PC-3 (cell line): Measurements from ENCODE around the gene PAH. TPM values are rescaled to one million over a fixed set of nuclear protein-coding genes. Genes with fewer than 3 reads are reported as not detected.

Source experiments
- ATAC-seq: fragments of 200-7000 bp; cut with Tn5 transposase; 2 replicates; pipeline ENCODE4 v1.9.1; 2020; ENCODE audit warnings: mild to moderate bottlenecking, moderate library complexity
- BruUV-seq: library from RNA; stranded (reverse); fragments of 400-500 nt; replicated peaks from 2 replicates; lab custom pipeline; 2021; lab: Mats Ljungman, UMichigan
- CTCF ChIA-PET: fragments of 300-600 bp; sonication (Branson Sonifier 250); formaldehyde crosslinking; loops from one replicate; lab custom pipeline; 2022; ENCODE audit warnings: antibody characterized with exemption; lab: Charles Lee
- POLR2A ChIA-PET: fragments of 300-600 bp; sonication (Branson Sonifier 250); formaldehyde crosslinking; loops from one replicate; lab custom pipeline; 2022; ENCODE audit warnings: antibody characterized with exemption; ENCODE audit not compliant: unreplicated experiment; lab: Charles Lee
- DNase-seq: peaks from one replicate; pipeline ENCODE4 v3.0.0-alpha.2; 2015
- H2AFZ ChIP-seq: fragments of 300-600 bp; sonication (generic); 2 replicates; pipeline ENCODE4 v1.6.0; 2016; ENCODE audit warnings: antibody characterized with exemption, low read length
- H3F3A ChIP-seq: fragments of 300-600 bp; sonication (generic); one replicate; pipeline ENCODE4 v1.6.0; 2017; ENCODE audit warnings: antibody characterized with exemption, low read length, control low read depth, mild to moderate bottlenecking; ENCODE audit not compliant: unreplicated experiment
- H3K27ac ChIP-seq: fragments of 300-600 bp; sonication (generic); 2 replicates; pipeline ENCODE4 v1.5.1; 2016; ENCODE audit warnings: mild to moderate bottlenecking, low read length
- H3K27me3 ChIP-seq: fragments of 300-600 bp; sonication (generic); 2 replicates; pipeline ENCODE4 v1.6.1; 2016; ENCODE audit warnings: low read length, mixed read lengths
- H3K36me3 ChIP-seq: fragments of 300-600 bp; sonication (generic); 2 replicates; pipeline ENCODE4 v1.6.1; 2016; ENCODE audit warnings: low read depth, mixed run types, low read length, mixed read lengths
- H3K4me1 ChIP-seq: fragments of 300-600 bp; sonication (generic); 2 replicates; pipeline ENCODE4 v1.5.1; 2016; ENCODE audit warnings: low read length; ENCODE audit not compliant: insufficient read depth
- H3K4me2 ChIP-seq: fragments of 300-600 bp; sonication (generic); 2 replicates; pipeline ENCODE4 v1.6.0; 2016; ENCODE audit warnings: low read length
- H3K4me3 ChIP-seq: fragments of 300-600 bp; sonication (generic); 2 replicates; pipeline ENCODE4 v1.5.1; 2016; ENCODE audit warnings: mild to moderate bottlenecking, low read length, mixed read lengths
- H3K79me2 ChIP-seq: fragments of 300-600 bp; sonication (generic); 2 replicates; pipeline ENCODE4 v1.6.1; 2017; ENCODE audit warnings: low read length, mixed read lengths
- H3K9ac ChIP-seq: fragments of 300-600 bp; sonication (generic); 2 replicates; pipeline ENCODE4 v1.6.0; 2016; ENCODE audit warnings: mild to moderate bottlenecking, low read length
- H3K9me2 ChIP-seq: fragments of 300-600 bp; sonication (generic); replicated peaks from 2 replicates; pipeline ENCODE4 v1.6.1; 2016; ENCODE audit warnings: mixed run types, low read length, mixed read lengths
- H3K9me3 ChIP-seq: fragments of 300-600 bp; sonication (generic); 2 replicates; pipeline ENCODE4 v1.6.1; 2016; ENCODE audit warnings: low read length, mixed read lengths
- H4K20me1 ChIP-seq: fragments of 300-600 bp; sonication (generic); 2 replicates; pipeline ENCODE4 v1.6.1; 2016; ENCODE audit warnings: low read length, mixed read lengths
- EZH2 ChIP-seq: fragments of 300-600 bp; sonication (generic); IDR thresholded peaks from one replicate; pipeline ENCODE4 v1.6.1; 2017; ENCODE audit warnings: antibody characterized with exemption, mild to moderate bottlenecking, low read length; ENCODE audit not compliant: unreplicated experiment
- EZH2phosphoT487 ChIP-seq: fragments of 300-600 bp; sonication (generic); IDR thresholded peaks from 2 replicates; pipeline ENCODE4 v1.6.1; 2018; ENCODE audit warnings: mild to moderate bottlenecking, antibody characterized with exemption, low read length, borderline replicate concordance
- intact Hi-C: fragments of 100-400 bp; cut with micrococcal nuclease; formaldehyde crosslinking; loops from 2 replicates; pipeline ENCODE4 v1.9.0; 2023
- total RNA-seq: library from RNA; depleted of rRNA; stranded (reverse); fragments of >200 nt; gene quantifications from 2 replicates; pipeline ENCODE4 v1.2.3, GENCODE V29; 2014
- TF ChIP-seq, protein P1 (sequence below): fragments of 300-600 bp; sonication (generic); conservative IDR thresholded peaks from 2 replicates; pipeline ENCODE4 v1.5.1; 2017; ENCODE audit warnings: antibody characterized with exemption, low read depth, mild to moderate bottlenecking, low read length

Gene PAH
- total RNA-seq, 1 experiment from 2014 or later, result not detected

DNA sequence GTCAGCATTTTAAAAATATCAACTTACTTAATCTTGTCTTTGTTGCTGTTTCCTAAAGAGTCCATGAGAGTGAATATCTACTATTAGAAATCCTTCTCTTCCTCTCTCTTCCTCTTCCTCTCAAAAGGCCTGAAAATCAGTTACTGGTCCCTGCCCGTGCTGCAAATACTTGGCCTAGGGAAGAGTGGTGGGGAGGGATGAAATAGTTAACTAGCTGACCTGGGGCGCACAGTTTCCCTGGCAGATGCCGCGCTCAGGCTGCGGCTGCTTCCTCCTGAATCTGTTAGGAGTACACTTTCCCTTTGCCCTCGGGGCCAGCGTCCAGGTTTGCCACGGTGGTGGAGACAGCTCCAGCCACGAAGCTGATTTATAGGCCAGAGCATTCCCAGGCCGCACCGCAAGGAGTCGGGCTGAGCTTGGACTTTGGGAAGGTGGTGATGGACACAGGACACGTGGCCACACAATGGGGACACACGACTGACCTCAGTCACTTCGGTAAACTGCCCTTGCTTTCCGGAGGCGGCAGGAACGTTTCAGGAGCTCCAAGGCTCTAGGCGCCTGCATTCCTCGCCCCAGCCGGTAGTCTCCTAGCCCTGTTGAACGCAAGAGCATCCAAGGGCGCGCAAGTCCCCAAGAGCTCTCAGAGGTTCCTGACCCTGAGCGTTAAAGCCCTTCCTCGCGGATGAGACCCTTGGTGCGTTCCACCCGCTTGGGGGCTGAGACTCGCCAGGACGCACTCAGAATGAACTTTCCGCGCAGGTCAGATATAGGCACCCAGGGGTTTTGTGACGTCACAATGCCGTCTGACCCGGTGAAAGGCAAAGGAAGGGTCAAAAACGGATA, 33.3 kb upstream of the PAH start:
- no peak for ATAC-seq
- Histone ChIP-seq H3K79me2 (no peaks in the 10 kb centered on the region), H3K4me2 (no peak overlapping the region), H3K36me3 (no peaks in the 10 kb centered on the region), H3K27me3 (peaks cover 36% of the 10 kb centered on the region), H2AFZ (no peak overlapping the region), H4K20me1 (no peaks in the 10 kb centered on the region), H3F3A (no peaks in the 10 kb centered on the region), H3K4me3 (no peak overlapping the region), H3K9ac (no peak overlapping the region), H3K4me1 (no peaks in the 10 kb centered on the region), H3K27ac (no peak overlapping the region), H3K9me2 (no peaks in the 10 kb centered on the region), H3K9me3 (no peaks in the 10 kb centered on the region)
- BruUV-seq, result no TSS peak
- intact Hi-C loops, result no loop called here
- CTCF ChIA-PET, result no interaction called here
- DNase-seq, result no peak
- POLR2A ChIA-PET, result no interaction called here
- TF ChIP-seq, protein P1, sequence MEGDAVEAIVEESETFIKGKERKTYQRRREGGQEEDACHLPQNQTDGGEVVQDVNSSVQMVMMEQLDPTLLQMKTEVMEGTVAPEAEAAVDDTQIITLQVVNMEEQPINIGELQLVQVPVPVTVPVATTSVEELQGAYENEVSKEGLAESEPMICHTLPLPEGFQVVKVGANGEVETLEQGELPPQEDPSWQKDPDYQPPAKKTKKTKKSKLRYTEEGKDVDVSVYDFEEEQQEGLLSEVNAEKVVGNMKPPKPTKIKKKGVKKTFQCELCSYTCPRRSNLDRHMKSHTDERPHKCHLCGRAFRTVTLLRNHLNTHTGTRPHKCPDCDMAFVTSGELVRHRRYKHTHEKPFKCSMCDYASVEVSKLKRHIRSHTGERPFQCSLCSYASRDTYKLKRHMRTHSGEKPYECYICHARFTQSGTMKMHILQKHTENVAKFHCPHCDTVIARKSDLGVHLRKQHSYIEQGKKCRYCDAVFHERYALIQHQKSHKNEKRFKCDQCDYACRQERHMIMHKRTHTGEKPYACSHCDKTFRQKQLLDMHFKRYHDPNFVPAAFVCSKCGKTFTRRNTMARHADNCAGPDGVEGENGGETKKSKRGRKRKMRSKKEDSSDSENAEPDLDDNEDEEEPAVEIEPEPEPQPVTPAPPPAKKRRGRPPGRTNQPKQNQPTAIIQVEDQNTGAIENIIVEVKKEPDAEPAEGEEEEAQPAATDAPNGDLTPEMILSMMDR, result no peak
- no peak for TF ChIP-seq EZH2phosphoT487

DNA sequence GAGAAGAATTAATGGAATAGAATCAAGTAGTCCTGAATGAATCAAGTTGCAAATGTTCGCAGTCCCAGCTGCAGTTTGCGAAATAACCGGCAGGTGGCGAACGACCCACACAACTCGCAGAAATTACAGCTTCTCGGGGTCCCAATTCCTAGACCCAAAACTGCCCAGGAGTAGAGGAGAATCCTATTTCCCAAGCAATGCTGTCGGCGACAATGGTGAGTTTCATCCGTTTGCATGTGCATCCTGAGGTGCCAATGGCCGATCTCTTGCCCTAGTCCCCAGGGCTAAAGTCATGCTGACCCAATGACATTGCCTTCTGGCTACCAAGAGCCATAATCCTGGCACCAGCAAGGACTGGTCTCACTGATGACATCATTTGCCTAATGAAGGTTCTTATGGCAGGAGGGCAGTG, 31.9 kb upstream of the PAH start:
- no peak overlapping the region for H2AFZ ChIP-seq
- BruUV-seq, result no TSS peak
- no peak overlapping the region for H3K9ac ChIP-seq
- no peaks in the 10 kb centered on the region for H3F3A ChIP-seq
- H3K27me3 ChIP-seq, result peaks cover 22% of the 10 kb centered on the region
- ATAC-seq (no peak), DNase-seq (peak; percentile 64)
- no peak overlapping the region for H3K4me3 ChIP-seq
- H3K4me2 ChIP-seq, result no peak overlapping the region
- ChIA-PET CTCF (interaction anchor here (0.6 kb wide), 1 partner anchor 599 kb away, joined by 3 read pairs; no protein-coding TSS in a partner anchor), POLR2A (no interaction called here)
- no peak overlapping the region for H3K27ac ChIP-seq
- H3K9me2 ChIP-seq, result no peaks in the 10 kb centered on the region
- no peaks in the 10 kb centered on the region for H4K20me1 ChIP-seq
- no peak for TF ChIP-seq EZH2phosphoT487
- TF ChIP-seq, protein P1, result peak; percentile 96
- no peak for TF ChIP-seq EZH2
- H3K36me3 ChIP-seq, result no peaks in the 10 kb centered on the region
- H3K4me1 ChIP-seq, result no peaks in the 10 kb centered on the region
- no peaks in the 10 kb centered on the region for H3K79me2 ChIP-seq
- intact Hi-C loops, result loop anchor here (1.0 to 5.0 kb wide), 2 partner anchors 599 to 683 kb away; no protein-coding TSS in a partner anchor
- no peaks in the 10 kb centered on the region for H3K9me3 ChIP-seq

GRCh38 chr12:102946042-102946441, 29.0 kb upstream of the PAH start:
- H3K27me3 ChIP-seq, result peaks cover 15% of the 10 kb centered on the region; the same call in 1 of the 2 replicates
- H4K20me1 ChIP-seq, result no peaks in the 10 kb centered on the region
- H3K4me1 ChIP-seq, result no peaks in the 10 kb centered on the region
- CTCF ChIA-PET, result no interaction called here
- no peak overlapping the region for H3K4me3 ChIP-seq
- no peak overlapping the region for H2AFZ ChIP-seq
- ATAC-seq (no peak), DNase-seq (no peak)
- intact Hi-C loops, result loop anchor here (5.0 kb wide), 1 partner anchor 686 kb away; no protein-coding TSS in a partner anchor
- no TSS peak for BruUV-seq
- H3F3A ChIP-seq, result no peaks in the 10 kb centered on the region
- no peak overlapping the region for H3K27ac ChIP-seq
- H3K9me2 ChIP-seq, result no peaks in the 10 kb centered on the region
- no peak for TF ChIP-seq EZH2phosphoT487
- no peak for TF ChIP-seq EZH2
- TF ChIP-seq, protein P1, result no peak
- no peak overlapping the region for H3K9ac ChIP-seq
- no peaks in the 10 kb centered on the region for H3K9me3 ChIP-seq
- POLR2A ChIA-PET, result no interaction called here
- H3K4me2 ChIP-seq, result no peak overlapping the region
- no peaks in the 10 kb centered on the region for H3K79me2 ChIP-seq
- no peaks in the 10 kb centered on the region for H3K36me3 ChIP-seq
